HCT116 (cell line): ENCODE measurements around the gene ITPR1. TPM values are rescaled to one million over a fixed set of nuclear protein-coding genes. Genes with fewer than 3 reads are reported as not detected.

ENCODE experiments used
- ATAC-seq: fragments of 200-7000 bp; cut with Tn5 transposase; 2 replicates; pipeline ENCODE4 v1.9.1; 2020; ENCODE audit warnings: mild to moderate bottlenecking, moderate library complexity
- BruUV-seq: library from RNA; stranded (reverse); fragments of 400-500 nt; replicated peaks from 2 replicates; lab custom pipeline; 2021; lab: Mats Ljungman, UMichigan
- CTCF ChIA-PET: fragments of 300-600 bp; sonication (Branson Sonifier 250); formaldehyde crosslinking; loops from one replicate; lab custom pipeline; 2021; ENCODE audit warnings: antibody characterized with exemption; lab: Charles Lee
- POLR2A ChIA-PET: fragments of 300-600, 350-600 bp; sonication (Branson Sonifier 250); formaldehyde crosslinking; loops from one replicate; lab custom pipeline; 2021; ENCODE audit warnings: antibody characterized with exemption; lab: Charles Lee
- RAD21 ChIA-PET, 2 experiments: fragments of 300-600 bp; sonication (Branson Sonifier 250); formaldehyde crosslinking; loops; one replicate each; lab custom pipeline; 2023; ENCODE audit warnings: low total read pairs in 2 of 2; ENCODE audit not compliant: uncharacterized antibody in 2 of 2, unreplicated experiment in 2 of 2, low non-redundant PET in 1 of 2; lab: Charles Lee
- DNase-seq: peaks from one replicate; pipeline ENCODE4 v3.0.0-alpha.2; 2010; ENCODE audit warnings: low read depth, low spot score
- H2AFZ ChIP-seq: fragments of 200-600 bp; shearing (Covaris generic), sonication (generic); 2 replicates; pipeline ENCODE4 v1.6.1; 2017; ENCODE audit warnings: low read depth, mixed run types, mixed read lengths, antibody characterized with exemption, low read length; ENCODE audit not compliant: poor library complexity, severe bottlenecking
- H3K27ac ChIP-seq: 2 replicates; pipeline ENCODE4 v1.5.1; 2012; ENCODE audit warnings: low read depth, low read length
- H3K27me3 ChIP-seq: fragments of 200-600 bp; sonication (generic); 2 replicates; pipeline ENCODE4 v1.6.1; 2016; ENCODE audit warnings: mixed run types, low read length, mixed read lengths; ENCODE audit not compliant: insufficient read depth
- H3K36me3 ChIP-seq, 2 experiments: fragments of 200-500 bp in 1 of 2; fragments of 200-600 bp in 1 of 2; sonication (Bioruptor generic) in 1 of 2; sonication (generic) in 1 of 2; 2 replicates each; pipeline versions ENCODE4 v1.5.1 to v1.6.1; 2014 to 2016; ENCODE audit warnings: low read length in 2 of 2, inconsistent platforms in 1 of 2, mixed read lengths in 1 of 2, mixed run types in 1 of 2; ENCODE audit not compliant: insufficient read depth in 2 of 2, control insufficient read depth in 1 of 2
- H3K4me1 ChIP-seq, 2 experiments: fragments of 200-600 bp in 1 of 2; sonication (generic) in 1 of 2; 2 replicates each; pipeline versions ENCODE4 v1.5.1 to v1.6.1; 2012 to 2017; ENCODE audit warnings: low read length in 2 of 2, inconsistent platforms in 1 of 2, mild to moderate bottlenecking in 1 of 2, mixed read lengths in 1 of 2, mixed run types in 1 of 2, moderate library complexity in 1 of 2; ENCODE audit not compliant: insufficient read depth in 2 of 2, control insufficient read depth in 1 of 2
- H3K4me2 ChIP-seq: fragments of 200-600 bp; sonication (generic); 2 replicates; pipeline ENCODE4 v1.6.1; 2017; ENCODE audit warnings: mixed run types, low read length, mixed read lengths
- H3K4me3 ChIP-seq, 2 experiments: fragments of 200-600 bp in 1 of 2; sonication (generic) in 1 of 2; replicated peaks in 1 of 2; 2 replicates each; pipeline ENCODE4 v1.5.1; 2011 to 2016; ENCODE audit warnings: low read length in 2 of 2, control low read depth in 1 of 2, low read depth in 1 of 2, mild to moderate bottlenecking in 1 of 2, mixed read lengths in 1 of 2, mixed run types in 1 of 2
- H3K79me2 ChIP-seq: fragments of 200-600 bp; sonication (generic); 2 replicates; pipeline ENCODE4 v1.6.1; 2017; ENCODE audit warnings: mild to moderate bottlenecking, mixed run types, low read length, moderate library complexity, mixed read lengths; ENCODE audit not compliant: insufficient read depth
- H3K9ac ChIP-seq: fragments of 200-600 bp; sonication (generic); 2 replicates; pipeline ENCODE4 v1.6.1; 2016; ENCODE audit warnings: low read length, mixed read lengths
- H3K9me2 ChIP-seq: fragments of 200-600 bp; sonication (generic), shearing (Covaris generic); 2 replicates; pipeline ENCODE4 v1.6.1; 2017; ENCODE audit warnings: mixed run types, mild to moderate bottlenecking, moderate library complexity; ENCODE audit not compliant: insufficient read depth
- H3K9me3 ChIP-seq, 2 experiments: fragments of 200-500 bp in 1 of 2; fragments of 200-600 bp in 1 of 2; sonication (Bioruptor generic) in 1 of 2; sonication (generic) in 1 of 2; 2 replicates each; pipeline ENCODE4 v1.6.1; 2014 to 2017; ENCODE audit warnings: low read length in 2 of 2, mixed read lengths in 2 of 2, inconsistent platforms in 1 of 2, low read depth in 1 of 2, mild to moderate bottlenecking in 1 of 2, mixed run types in 1 of 2, moderate library complexity in 1 of 2; ENCODE audit not compliant: control insufficient read depth in 1 of 2, insufficient read depth in 1 of 2
- H4K20me1 ChIP-seq: fragments of 200-600 bp; sonication (generic), shearing (Covaris generic); 2 replicates; pipeline ENCODE4 v1.6.1; 2017; ENCODE audit warnings: mixed run types, mild to moderate bottlenecking, moderate library complexity; ENCODE audit not compliant: insufficient read depth
- ATF3 ChIP-seq: IDR thresholded peaks from 2 replicates; pipeline ENCODE4 v1.6.1; 2012
- CBX3 ChIP-seq: IDR thresholded peaks from 2 replicates; pipeline ENCODE4 v1.6.1; 2012; ENCODE audit warnings: low read depth
- CTCF ChIP-seq, 3 experiments: fragments of 200-600 bp in 1 of 3; sonication (generic) in 1 of 3; IDR thresholded peaks in 2 of 3; conservative IDR thresholded peaks in 1 of 3; 2 replicates each; pipeline ENCODE4 v1.5.1; 2012 to 2017; ENCODE audit warnings: low read depth in 2 of 3, low read length in 2 of 3, antibody characterized with exemption in 1 of 3, borderline replicate concordance in 1 of 3, control low read depth in 1 of 3, mild to moderate bottlenecking in 1 of 3, mixed read lengths in 1 of 3, mixed run types in 1 of 3, moderate library complexity in 1 of 3; ENCODE audit not compliant: insufficient read depth in 1 of 3
- EGR1 ChIP-seq: IDR thresholded peaks from 2 replicates; pipeline ENCODE4 v1.6.1; 2012; ENCODE audit warnings: low read depth
- ELF1 ChIP-seq: IDR thresholded peaks from 2 replicates; pipeline ENCODE4 v1.6.1; 2012; ENCODE audit warnings: low read depth, borderline replicate concordance
- EZH2 ChIP-seq: fragments of 200-600 bp; sonication (generic); IDR thresholded peaks from 2 replicates; pipeline ENCODE4 v1.6.1; 2017; ENCODE audit warnings: antibody characterized with exemption, mixed run types
- EZH2phosphoT487 ChIP-seq: fragments of 200-600 bp; IDR thresholded peaks from 2 replicates; pipeline ENCODE4 v1.6.1; 2018; ENCODE audit warnings: antibody characterized with exemption, borderline replicate concordance
- FOSL1 ChIP-seq: IDR thresholded peaks from 2 replicates; pipeline ENCODE4 v1.6.1; 2012; ENCODE audit warnings: low read depth
- JUND ChIP-seq: IDR thresholded peaks from 2 replicates; pipeline ENCODE4 v1.6.1; 2012
- MAX ChIP-seq: IDR thresholded peaks from 2 replicates; pipeline ENCODE4 v1.6.1; 2012
- POLR2A ChIP-seq: IDR thresholded peaks from 2 replicates; pipeline ENCODE4 v1.7.0; 2011; ENCODE audit warnings: borderline replicate concordance; ENCODE audit not compliant: insufficient read depth, insufficient read length; ENCODE audit errors: extremely low read depth
- POLR2AphosphoS5 ChIP-seq: IDR thresholded peaks from 2 replicates; pipeline ENCODE4 v1.6.1; 2011; ENCODE audit warnings: mild to moderate bottlenecking, low read depth, low read length, moderate library complexity
- REST ChIP-seq: IDR thresholded peaks from 2 replicates; pipeline ENCODE4 v1.6.1; 2012; ENCODE audit warnings: low read depth
- SIN3A ChIP-seq: IDR thresholded peaks from 2 replicates; pipeline ENCODE4 v1.6.1; 2012; ENCODE audit warnings: low read depth
- SP1 ChIP-seq: IDR thresholded peaks from 2 replicates; pipeline ENCODE4 v1.6.1; 2012; ENCODE audit warnings: low read depth
- SRF ChIP-seq: IDR thresholded peaks from 2 replicates; pipeline ENCODE4 v1.6.1; 2012; ENCODE audit warnings: low read depth
- TCF7L2 ChIP-seq: IDR thresholded peaks from 2 replicates; pipeline ENCODE4 v1.7.0; 2011; ENCODE audit warnings: borderline replicate concordance, inconsistent platforms; ENCODE audit not compliant: insufficient read depth, insufficient read length; ENCODE audit errors: extremely low read depth
- ZNF274 ChIP-seq: fragments of 200-500 bp; sonication (Bioruptor generic); IDR thresholded peaks from 2 replicates; pipeline ENCODE4 v1.6.1; 2014; ENCODE audit warnings: mild to moderate bottlenecking, low read depth, low read length, inconsistent platforms
- intact Hi-C: fragments of 100-400 bp; cut with micrococcal nuclease; formaldehyde crosslinking; loops from 2 replicates; pipeline ENCODE4 v1.10.0; 2022
- total RNA-seq: library from RNA; stranded (reverse); gene quantifications from one replicate; pipeline ENCODE4 v1.2.1, GENCODE V29; 2021; ENCODE audit not compliant: unreplicated experiment

Gene ITPR1
- total RNA-seq, 1 experiment from 2014 or later: 9.2 TPM

- TF ChIP-seq SP1: no peak
- no peak for TF ChIP-seq EGR1
- no peak for TF ChIP-seq MAX
- no peak for TF ChIP-seq ATF3
- no peak for TF ChIP-seq EZH2phosphoT487
- TF ChIP-seq CBX3: no peak
- no peak for TF ChIP-seq JUND
- no peak for TF ChIP-seq SRF
- no peak for TF ChIP-seq SIN3A
- TF ChIP-seq ELF1: no peak
- TF ChIP-seq FOSL1: no peak
- no peak for TF ChIP-seq POLR2A
- no peak for TF ChIP-seq TCF7L2
- no peak for TF ChIP-seq CTCF (IDR thresholded peaks at IDR 0.05 in 2 of 3, conservative IDR thresholded peaks at IDR 0.05 in 1 of 3; ENCODE audit: borderline replicate concordance in 1 of 3, insufficient read depth in 1 of 3, low read depth in 2 of 3, low read length in 2 of 3)
- no peak for TF ChIP-seq REST
- TF ChIP-seq POLR2AphosphoS5: no peak
- TF ChIP-seq ZNF274: no peak
- no peak for TF ChIP-seq EZH2
- Histone ChIP-seq H3K36me3 (no peaks in the 10 kb centered on the region), H3K27me3 (peaks cover 12% of the 10 kb centered on the region), H3K4me3 (no peak overlapping the region), H3K27ac (no peak overlapping the region), H3K9me3 (no peaks in the 10 kb centered on the region), H3K4me2 (no peak overlapping the region), H2AFZ (no peak overlapping the region), H3K9me2 (no peaks in the 10 kb centered on the region), H4K20me1 (no peaks in the 10 kb centered on the region), H3K9ac (no peak overlapping the region), H3K79me2 (no peaks in the 10 kb centered on the region), H3K4me1 (peaks cover 7 to 15% of the 10 kb centered on the region in 2 experiments; a peak in 3 of 4 replicates)
- DNase-seq: no peak
- CTCF ChIA-PET: no interaction called here
- RAD21 ChIA-PET: no interaction called here
- intact Hi-C loops: no loop called here
- ATAC-seq: no peak
- no TSS peak for BruUV-seq
- POLR2A ChIA-PET: no interaction called here
Measured at GRCh38 chr3:4471907-4472306, 21.2 kb upstream of the ITPR1 start.
